ENCODE data around the gene ESYT3.

DNA sequence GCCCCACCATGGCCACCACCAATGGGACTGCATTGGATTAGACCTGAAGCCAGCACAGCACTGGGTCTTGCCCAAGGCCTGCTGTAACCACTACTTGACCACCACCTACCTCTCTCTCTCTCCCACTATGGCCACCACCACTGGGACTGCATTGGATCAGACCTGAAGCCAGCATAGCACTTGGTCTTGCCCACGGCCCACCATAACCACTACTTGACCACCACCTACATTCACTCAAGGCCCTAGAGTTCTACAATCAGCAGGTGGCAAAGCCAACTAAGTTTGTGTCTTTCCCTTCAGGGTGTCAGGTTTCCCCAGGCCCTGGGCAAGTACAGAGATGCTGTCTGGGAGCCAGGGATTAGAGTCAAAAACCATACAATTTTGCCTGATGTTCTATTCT, 57.6 kb downstream of the ESYT3 start:
- TF ChIP-seq, protein P1, sequence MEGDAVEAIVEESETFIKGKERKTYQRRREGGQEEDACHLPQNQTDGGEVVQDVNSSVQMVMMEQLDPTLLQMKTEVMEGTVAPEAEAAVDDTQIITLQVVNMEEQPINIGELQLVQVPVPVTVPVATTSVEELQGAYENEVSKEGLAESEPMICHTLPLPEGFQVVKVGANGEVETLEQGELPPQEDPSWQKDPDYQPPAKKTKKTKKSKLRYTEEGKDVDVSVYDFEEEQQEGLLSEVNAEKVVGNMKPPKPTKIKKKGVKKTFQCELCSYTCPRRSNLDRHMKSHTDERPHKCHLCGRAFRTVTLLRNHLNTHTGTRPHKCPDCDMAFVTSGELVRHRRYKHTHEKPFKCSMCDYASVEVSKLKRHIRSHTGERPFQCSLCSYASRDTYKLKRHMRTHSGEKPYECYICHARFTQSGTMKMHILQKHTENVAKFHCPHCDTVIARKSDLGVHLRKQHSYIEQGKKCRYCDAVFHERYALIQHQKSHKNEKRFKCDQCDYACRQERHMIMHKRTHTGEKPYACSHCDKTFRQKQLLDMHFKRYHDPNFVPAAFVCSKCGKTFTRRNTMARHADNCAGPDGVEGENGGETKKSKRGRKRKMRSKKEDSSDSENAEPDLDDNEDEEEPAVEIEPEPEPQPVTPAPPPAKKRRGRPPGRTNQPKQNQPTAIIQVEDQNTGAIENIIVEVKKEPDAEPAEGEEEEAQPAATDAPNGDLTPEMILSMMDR (IDR thresholded peaks at IDR 0.05; ENCODE audit: low read length), result no peak
- TF ChIP-seq EZH2 (IDR thresholded peaks at IDR 0.05; ENCODE audit: borderline replicate concordance, low read length), result no peak

Measured in OCI-LY1 (cell line).